ENCODE results near the gene CMYA5. TPM values are rescaled to one million over a fixed set of nuclear protein-coding genes. Genes with fewer than 3 reads are reported as not detected.

CMYA5 gene
- total RNA-seq, 1 donor from 2014 or later = 0.60 TPM

- Mint-ChIP-seq H3K9me3 (ENCODE audit: low read depth) (no peaks in the 10 kb centered on the region), H3K27me3 (ENCODE audit: low read depth) (peaks cover 4% of the 10 kb centered on the region), H3K4me3 (ENCODE audit: unreplicated experiment) (no peak overlapping the region), H3K27ac (ENCODE audit: unreplicated experiment) (no peak overlapping the region), H3K4me1 (ENCODE audit: low read depth) (no peaks in the 10 kb centered on the region), H3K36me3 (ENCODE audit: low read depth) (no peaks in the 10 kb centered on the region)
- DNase-seq (ENCODE audit: low spot score) = no peak
- TF ChIP-seq, protein P1, sequence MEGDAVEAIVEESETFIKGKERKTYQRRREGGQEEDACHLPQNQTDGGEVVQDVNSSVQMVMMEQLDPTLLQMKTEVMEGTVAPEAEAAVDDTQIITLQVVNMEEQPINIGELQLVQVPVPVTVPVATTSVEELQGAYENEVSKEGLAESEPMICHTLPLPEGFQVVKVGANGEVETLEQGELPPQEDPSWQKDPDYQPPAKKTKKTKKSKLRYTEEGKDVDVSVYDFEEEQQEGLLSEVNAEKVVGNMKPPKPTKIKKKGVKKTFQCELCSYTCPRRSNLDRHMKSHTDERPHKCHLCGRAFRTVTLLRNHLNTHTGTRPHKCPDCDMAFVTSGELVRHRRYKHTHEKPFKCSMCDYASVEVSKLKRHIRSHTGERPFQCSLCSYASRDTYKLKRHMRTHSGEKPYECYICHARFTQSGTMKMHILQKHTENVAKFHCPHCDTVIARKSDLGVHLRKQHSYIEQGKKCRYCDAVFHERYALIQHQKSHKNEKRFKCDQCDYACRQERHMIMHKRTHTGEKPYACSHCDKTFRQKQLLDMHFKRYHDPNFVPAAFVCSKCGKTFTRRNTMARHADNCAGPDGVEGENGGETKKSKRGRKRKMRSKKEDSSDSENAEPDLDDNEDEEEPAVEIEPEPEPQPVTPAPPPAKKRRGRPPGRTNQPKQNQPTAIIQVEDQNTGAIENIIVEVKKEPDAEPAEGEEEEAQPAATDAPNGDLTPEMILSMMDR (IDR thresholded peaks at IDR 0.05) = peak; percentile 23
Observed at GRCh38 chr5:79829260-79829659, 139.6 kb downstream of the CMYA5 start.

GRCh38 chr5:79831381-79832309, 142.0 kb downstream of the CMYA5 start:
- Mint-ChIP-seq H3K27ac (ENCODE audit: unreplicated experiment) (no peak overlapping the region), H3K27me3 (ENCODE audit: low read depth) (no peaks in the 10 kb centered on the region), H3K4me3 (ENCODE audit: unreplicated experiment) (no peak overlapping the region), H3K36me3 (ENCODE audit: low read depth) (no peaks in the 10 kb centered on the region), H3K4me1 (ENCODE audit: low read depth) (no peaks in the 10 kb centered on the region), H3K9me3 (ENCODE audit: low read depth) (no peaks in the 10 kb centered on the region)
- TF ChIP-seq, protein P1 (IDR thresholded peaks at IDR 0.05) = no peak
- no peak for DNase-seq (ENCODE audit: low spot score)

DNA sequence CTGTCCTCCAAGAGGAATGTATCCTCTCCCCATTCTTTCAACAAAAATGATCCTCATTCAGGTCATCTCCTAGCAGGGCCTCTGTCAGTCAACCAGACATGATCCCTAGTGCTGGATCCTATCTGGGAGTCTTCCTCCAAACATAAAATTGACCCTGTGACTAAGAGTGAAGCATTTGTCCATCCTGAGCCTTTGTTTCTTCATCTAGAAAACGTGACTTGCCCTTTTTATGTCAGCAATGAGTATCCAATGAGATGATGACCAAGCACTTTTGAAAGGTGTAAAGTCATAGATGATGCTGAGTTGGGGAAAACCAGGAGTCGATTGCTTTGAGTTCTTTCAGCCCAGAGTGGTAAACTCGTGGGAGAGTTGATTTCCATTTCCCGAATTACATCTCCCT, 143.3 kb downstream of the CMYA5 start:
- Mint-ChIP-seq H3K4me1 (ENCODE audit: low read depth) (no peaks in the 10 kb centered on the region), H3K9me3 (ENCODE audit: low read depth) (no peaks in the 10 kb centered on the region), H3K4me3 (ENCODE audit: unreplicated experiment) (no peak overlapping the region), H3K27ac (ENCODE audit: unreplicated experiment) (no peak overlapping the region), H3K36me3 (ENCODE audit: low read depth) (no peaks in the 10 kb centered on the region), H3K27me3 (ENCODE audit: low read depth) (no peaks in the 10 kb centered on the region)
- TF ChIP-seq, protein P1 (IDR thresholded peaks at IDR 0.05) = no peak
- DNase-seq (ENCODE audit: low spot score) = no peak

GRCh38 chr5:79834098-79834753, 144.6 kb downstream of the CMYA5 start:
- DNase-seq (ENCODE audit: low spot score) = no peak
- no peak overlapping the region for H3K27ac Mint-ChIP-seq (ENCODE audit: unreplicated experiment)
- TF ChIP-seq, protein P1 (IDR thresholded peaks at IDR 0.05) = no peak
- H3K4me1 Mint-ChIP-seq (ENCODE audit: low read depth) = no peaks in the 10 kb centered on the region
- peaks cover 3% of the 10 kb centered on the region for H3K27me3 Mint-ChIP-seq (ENCODE audit: low read depth)
- no peaks in the 10 kb centered on the region for H3K9me3 Mint-ChIP-seq (ENCODE audit: low read depth)
- H3K4me3 Mint-ChIP-seq (ENCODE audit: unreplicated experiment) = no peak overlapping the region
- H3K36me3 Mint-ChIP-seq (ENCODE audit: low read depth) = no peaks in the 10 kb centered on the region

Data from chondrocyte (in vitro differentiated cells).